ENCODE data around the gene MCU. TPM values are rescaled to one million over a fixed set of nuclear protein-coding genes. Genes with fewer than 3 reads are reported as not detected.

The MCU gene
- total RNA-seq, 1 donor from 2014 or later, result 66.3 TPM

- Mint-ChIP-seq H3K4me3 (no peak overlapping the region), H3K27me3 (ENCODE audit: insufficient read depth, low read depth) (no peaks in the 10 kb centered on the region)
- H3K4me2 ChIP-seq, result no peak overlapping the region
These were observed 28.1 kb downstream of the MCU start for GRCh38 chr10:72719941-72720592.

DNA sequence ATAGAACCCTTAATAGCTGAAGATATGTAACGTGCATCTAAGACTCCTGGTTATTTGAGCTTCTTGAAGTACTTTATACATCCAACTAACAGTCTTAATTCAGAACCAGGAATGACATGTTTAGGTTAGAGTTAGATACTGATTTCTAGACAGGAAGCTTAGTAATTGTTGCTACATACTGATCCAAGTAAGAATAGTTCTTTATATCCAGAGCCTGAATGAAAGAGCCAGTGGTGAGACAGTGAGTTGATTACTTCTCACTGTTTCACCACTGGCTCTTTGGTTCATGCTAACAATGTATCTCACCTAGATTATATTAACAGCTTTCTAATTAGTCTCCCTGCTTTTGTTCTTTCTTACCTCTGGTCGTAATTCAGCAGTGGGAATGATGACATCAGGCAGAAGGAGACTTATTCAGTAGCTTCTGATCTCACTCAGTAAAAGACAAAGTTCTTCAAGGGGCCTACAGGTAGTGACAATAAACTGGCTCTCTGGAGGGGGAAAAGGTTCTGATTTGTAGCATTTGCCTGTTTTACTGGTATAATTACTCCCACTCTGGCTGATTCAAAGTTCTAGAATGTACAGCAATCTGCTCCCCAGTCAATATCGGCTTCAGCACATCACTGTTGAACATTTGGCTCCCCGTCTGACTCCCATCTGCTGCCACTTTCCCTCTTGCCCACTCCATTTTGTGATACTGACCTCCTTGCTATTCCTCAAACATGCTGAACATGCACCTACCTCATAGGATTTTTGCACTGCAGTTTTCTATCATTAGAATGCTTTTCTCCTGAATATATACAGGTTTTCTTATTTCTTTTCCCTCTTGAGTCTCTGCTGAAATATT, 29.1 kb downstream of the MCU start:
- Histone ChIP-seq H3K9me3 (ENCODE audit: low read depth) (no peaks in the 10 kb centered on the region), H3K36me3 (no peaks in the 10 kb centered on the region), H3K27me3 (no peaks in the 10 kb centered on the region), H3K79me2 (ENCODE audit: low read depth) (peaks cover 46% of the 10 kb centered on the region), H3K9ac (no peak overlapping the region), H3K27ac (peak overlapping the region; percentile 2), H3K4me3 (no peak overlapping the region), H3K4me1 (peaks cover 17% of the 10 kb centered on the region), H3F3A (ENCODE audit: low read depth) (no peaks in the 10 kb centered on the region), H4K20me1 (ENCODE audit: low read depth) (peaks cover 16% of the 10 kb centered on the region), H2AFZ (replicated peaks) (no peak overlapping the region), H3K4me2 (no peak overlapping the region)
- Mint-ChIP-seq H3K27me3 (ENCODE audit: insufficient read depth, low read depth) (no peaks in the 10 kb centered on the region), H3K4me3 (no peak overlapping the region), H3K36me3 (no peaks in the 10 kb centered on the region), H3K9me3 (no peaks in the 10 kb centered on the region), H3K27ac (no peak overlapping the region), H3K4me1 (no peaks in the 10 kb centered on the region)
- TF ChIP-seq EZH2phosphoT487 (IDR thresholded peaks at IDR 0.05), result no peak
- TF ChIP-seq EZH2 (IDR thresholded peaks at IDR 0.05), result no peak
- TF ChIP-seq, protein P1, sequence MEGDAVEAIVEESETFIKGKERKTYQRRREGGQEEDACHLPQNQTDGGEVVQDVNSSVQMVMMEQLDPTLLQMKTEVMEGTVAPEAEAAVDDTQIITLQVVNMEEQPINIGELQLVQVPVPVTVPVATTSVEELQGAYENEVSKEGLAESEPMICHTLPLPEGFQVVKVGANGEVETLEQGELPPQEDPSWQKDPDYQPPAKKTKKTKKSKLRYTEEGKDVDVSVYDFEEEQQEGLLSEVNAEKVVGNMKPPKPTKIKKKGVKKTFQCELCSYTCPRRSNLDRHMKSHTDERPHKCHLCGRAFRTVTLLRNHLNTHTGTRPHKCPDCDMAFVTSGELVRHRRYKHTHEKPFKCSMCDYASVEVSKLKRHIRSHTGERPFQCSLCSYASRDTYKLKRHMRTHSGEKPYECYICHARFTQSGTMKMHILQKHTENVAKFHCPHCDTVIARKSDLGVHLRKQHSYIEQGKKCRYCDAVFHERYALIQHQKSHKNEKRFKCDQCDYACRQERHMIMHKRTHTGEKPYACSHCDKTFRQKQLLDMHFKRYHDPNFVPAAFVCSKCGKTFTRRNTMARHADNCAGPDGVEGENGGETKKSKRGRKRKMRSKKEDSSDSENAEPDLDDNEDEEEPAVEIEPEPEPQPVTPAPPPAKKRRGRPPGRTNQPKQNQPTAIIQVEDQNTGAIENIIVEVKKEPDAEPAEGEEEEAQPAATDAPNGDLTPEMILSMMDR (IDR thresholded peaks at IDR 0.05), result no peak
- DNase-seq (ENCODE audit: low spot score), result no peak

More at GRCh38 chr10:72719941-72720592, 28.1 kb downstream of the MCU start:
- Histone ChIP-seq H3K79me2 (ENCODE audit: low read depth) (peaks cover 48% of the 10 kb centered on the region), H3K36me3 (no peaks in the 10 kb centered on the region), H3K27me3 (no peaks in the 10 kb centered on the region), H3K27ac (peak overlapping the region; percentile 2), H3K9me3 (ENCODE audit: low read depth) (no peaks in the 10 kb centered on the region), H3K4me3 (no peak overlapping the region), H2AFZ (replicated peaks) (no peak overlapping the region), H3K4me1 (peaks cover 17% of the 10 kb centered on the region), H3F3A (ENCODE audit: low read depth) (no peaks in the 10 kb centered on the region), H4K20me1 (ENCODE audit: low read depth) (peaks cover 18% of the 10 kb centered on the region), H3K9ac (no peak overlapping the region)
- Mint-ChIP-seq H3K4me1 (no peaks in the 10 kb centered on the region), H3K27ac (no peak overlapping the region), H3K9me3 (no peaks in the 10 kb centered on the region), H3K36me3 (peaks cover 2% of the 10 kb centered on the region)
- DNase-seq (ENCODE audit: low spot score), result no peak
- TF ChIP-seq, protein P1 (IDR thresholded peaks at IDR 0.05), result no peak
- TF ChIP-seq EZH2phosphoT487 (IDR thresholded peaks at IDR 0.05) (no peak), EZH2 (IDR thresholded peaks at IDR 0.05) (no peak)

GRCh38 chr10:72727130-72727529, 35.2 kb downstream of the MCU start:
- no peaks in the 10 kb centered on the region for H3K36me3 Mint-ChIP-seq
- H3F3A ChIP-seq (ENCODE audit: low read depth), result no peaks in the 10 kb centered on the region
- no peaks in the 10 kb centered on the region for H3K9me3 Mint-ChIP-seq
- no peaks in the 10 kb centered on the region for H3K4me1 Mint-ChIP-seq
- peaks cover 53% of the 10 kb centered on the region for H3K79me2 ChIP-seq (ENCODE audit: low read depth)
- H3K27ac Mint-ChIP-seq, result no peak overlapping the region
- H3K4me3 Mint-ChIP-seq, result no peak overlapping the region
- no peak overlapping the region for H3K4me3 ChIP-seq
- H3K27ac ChIP-seq, result no peak overlapping the region
- peaks cover 5% of the 10 kb centered on the region for H3K4me1 ChIP-seq
- no peaks in the 10 kb centered on the region for H3K27me3 Mint-ChIP-seq (ENCODE audit: insufficient read depth, low read depth)
- no peaks in the 10 kb centered on the region for H3K9me3 ChIP-seq (ENCODE audit: low read depth)
- no peaks in the 10 kb centered on the region for H4K20me1 ChIP-seq (ENCODE audit: low read depth)
- no peaks in the 10 kb centered on the region for H3K36me3 ChIP-seq
- no peak overlapping the region for H2AFZ ChIP-seq (replicated peaks)
- H3K4me2 ChIP-seq, result no peak overlapping the region
- no peak for DNase-seq (ENCODE audit: low spot score)
- TF ChIP-seq, protein P1 (IDR thresholded peaks at IDR 0.05), result no peak
- no peak for TF ChIP-seq EZH2 (IDR thresholded peaks at IDR 0.05)
- no peak for TF ChIP-seq EZH2phosphoT487 (IDR thresholded peaks at IDR 0.05)
- H3K9ac ChIP-seq, result no peak overlapping the region
- no peaks in the 10 kb centered on the region for H3K27me3 ChIP-seq

Measured in neural progenitor cell (in vitro differentiated cells).